Rectal smooth muscle tissue (tissue), 1 donor: ENCODE data around the gene GFPT1.
"Not testable (repeated sequence)": the region's sequence is repeated elsewhere in the genome, so short reads cannot be mapped to it uniquely, and the experiment has no call there.

ENCODE experiments used
- H3K27ac ChIP-seq: one replicate; pipeline ENCODE4 v1.7.0; 2013; ENCODE audit warnings: low read depth, low read length, inconsistent platforms
- H3K27me3 ChIP-seq: one replicate; pipeline ENCODE4 v1.7.0; 2013; ENCODE audit warnings: low read length; ENCODE audit not compliant: control insufficient read depth, insufficient read depth
- H3K36me3 ChIP-seq: one replicate; pipeline ENCODE4 v1.7.0; 2013; ENCODE audit warnings: low read length; ENCODE audit not compliant: control insufficient read depth, insufficient read depth
- H3K4me1 ChIP-seq: one replicate; pipeline ENCODE4 v1.7.0; 2013; ENCODE audit warnings: low read length; ENCODE audit not compliant: control insufficient read depth, insufficient read depth
- H3K4me3 ChIP-seq: one replicate; pipeline ENCODE4 v1.7.0; 2013; ENCODE audit warnings: low read length
- H3K9ac ChIP-seq: one replicate; pipeline ENCODE4 v1.7.0; 2013; ENCODE audit warnings: low read length

GFPT1 gene

DNA sequence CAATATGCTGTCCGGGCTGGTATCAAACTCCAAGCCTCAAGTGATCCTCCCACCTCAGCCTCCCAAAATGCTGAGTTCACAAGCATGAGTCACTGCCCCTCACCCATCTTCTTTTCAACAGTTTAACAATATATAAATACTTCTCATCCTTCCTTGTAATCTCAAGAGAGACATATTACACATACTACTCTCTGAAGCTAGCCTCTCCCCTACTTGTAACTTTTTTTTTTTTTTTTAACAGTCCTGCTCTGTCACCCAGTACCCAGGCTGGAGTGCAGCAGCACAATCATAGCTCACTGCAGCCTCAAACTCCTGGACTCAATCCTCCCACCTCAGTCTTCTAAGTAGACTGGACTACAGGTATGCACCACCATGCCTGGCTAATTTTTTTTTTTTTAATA is 5.7 kb downstream of the GFPT1 start:
- Histone ChIP-seq H3K36me3 (peaks cover 2% of the 10 kb centered on the region), H3K27me3 (no peaks in the 10 kb centered on the region), H3K9ac (no peak overlapping the region), H3K4me1 (peaks cover 2% of the 10 kb centered on the region), H3K27ac (no peak overlapping the region), H3K4me3 (no peak overlapping the region)

DNA sequence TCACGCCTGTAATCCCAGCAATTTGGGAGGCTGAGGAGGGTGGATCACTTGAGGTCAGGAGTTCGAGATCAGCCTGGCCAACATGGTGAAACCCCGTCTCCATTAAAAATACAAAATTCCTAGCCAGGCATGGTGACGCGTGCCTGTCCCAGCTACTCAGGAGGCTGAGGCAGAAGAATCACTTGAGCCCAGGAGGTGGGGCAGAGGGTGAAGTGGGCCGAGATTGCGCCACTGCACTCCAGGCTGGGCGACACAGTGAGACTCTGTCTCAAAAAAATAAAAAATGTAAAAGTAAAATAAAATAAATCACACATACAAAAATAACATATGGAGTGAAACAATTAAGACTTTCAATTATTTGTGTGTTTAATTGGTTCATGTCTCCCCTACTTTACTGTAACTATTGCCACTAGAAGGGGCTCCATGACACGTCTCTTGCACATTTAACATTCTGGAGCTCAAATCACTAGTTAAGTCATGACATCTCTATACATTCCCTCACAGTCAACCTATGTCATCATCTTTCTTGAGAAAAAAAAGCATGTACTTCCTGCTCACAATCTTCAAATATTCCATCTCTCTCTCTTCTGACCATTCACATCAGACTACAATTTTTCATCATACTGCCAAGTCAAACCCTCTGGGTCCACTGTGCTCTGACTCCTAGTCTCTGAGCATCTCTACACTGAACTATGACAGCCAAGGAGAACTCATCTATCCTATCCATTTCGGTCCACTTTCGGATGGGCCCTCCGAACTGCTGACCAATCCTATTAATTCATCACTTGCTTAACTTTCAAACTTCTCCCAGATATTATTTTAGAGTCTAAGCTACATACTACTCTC is 6.7 kb downstream of the GFPT1 start:
- peaks cover 2% of the 10 kb centered on the region for H3K36me3 ChIP-seq
- no peaks in the 10 kb centered on the region for H3K27me3 ChIP-seq
- H3K4me3 ChIP-seq: no peak overlapping the region
- H3K9ac ChIP-seq: no peak overlapping the region
- no peak overlapping the region for H3K27ac ChIP-seq
- H3K4me1 ChIP-seq: no peaks in the 10 kb centered on the region

GRCh38 chr2:69376403-69376802 is 10.6 kb downstream of the GFPT1 start:
- Histone ChIP-seq H3K9ac (no peak overlapping the region), H3K36me3 (peaks cover 8% of the 10 kb centered on the region), H3K27me3 (no peaks in the 10 kb centered on the region), H3K4me1 (no peaks in the 10 kb centered on the region), H3K27ac (no peak overlapping the region), H3K4me3 (no peak overlapping the region)

DNA sequence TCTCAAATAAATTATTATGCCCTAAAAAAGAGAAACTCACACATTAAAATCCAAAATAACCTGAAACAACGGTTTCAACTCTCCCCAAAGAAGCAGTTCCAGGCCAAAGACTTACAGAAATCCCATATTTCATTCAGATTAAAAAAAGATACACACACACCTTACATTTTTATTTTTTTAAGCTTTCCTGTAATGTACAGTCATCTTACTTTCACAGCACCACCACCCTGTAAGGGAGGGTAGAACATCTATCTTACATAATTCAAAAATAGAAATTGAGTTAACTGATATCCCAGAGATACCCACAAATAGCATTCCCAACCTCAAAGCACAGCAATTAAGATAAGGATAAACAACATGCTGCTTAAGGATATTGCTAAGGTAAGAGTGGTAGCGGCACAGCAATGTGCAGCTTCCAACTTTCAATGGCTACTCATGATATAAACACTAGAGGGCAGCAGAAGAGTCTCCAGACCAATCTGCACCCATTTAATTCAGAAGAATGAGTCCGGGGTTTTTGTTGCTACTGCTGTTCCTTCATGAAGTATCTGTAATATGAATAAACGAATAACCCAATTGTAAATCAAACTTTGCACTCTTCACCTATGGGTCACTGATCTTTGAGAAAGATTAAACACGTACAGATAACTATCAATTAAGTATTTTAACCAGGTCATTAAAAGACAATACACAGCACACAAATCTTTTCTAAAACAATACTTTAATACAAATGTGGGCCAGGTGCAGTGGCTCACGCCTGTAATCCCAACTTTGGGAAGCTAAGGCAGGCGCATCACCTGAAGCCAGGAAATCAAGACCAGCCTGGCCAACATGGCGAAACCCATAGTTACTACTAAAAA is 11.3 kb downstream of the GFPT1 start:
- H3K27ac ChIP-seq: no peak overlapping the region
- peaks cover 8% of the 10 kb centered on the region for H3K36me3 ChIP-seq

GRCh38 chr2:69372767-69373166 is 14.3 kb downstream of the GFPT1 start:
- H3K9ac ChIP-seq: no peak overlapping the region
- no peaks in the 10 kb centered on the region for H3K27me3 ChIP-seq
- no peak overlapping the region for H3K27ac ChIP-seq
- no peaks in the 10 kb centered on the region for H3K4me1 ChIP-seq
- no peak overlapping the region for H3K4me3 ChIP-seq
- H3K36me3 ChIP-seq: peaks cover 17% of the 10 kb centered on the region

More for the DNA sequence above, 11.3 kb downstream of the GFPT1 start:
- Histone ChIP-seq H3K4me1 (no peaks in the 10 kb centered on the region), H3K9ac (no peak overlapping the region), H3K27me3 (no peaks in the 10 kb centered on the region), H3K4me3 (no peak overlapping the region)

- Histone ChIP-seq H3K4me3 (no peak overlapping the region), H3K4me1 (no peaks in the 10 kb centered on the region), H3K27me3 (no peaks in the 10 kb centered on the region), H3K9ac (no peak overlapping the region), H3K27ac (no peak overlapping the region), H3K36me3 (peaks cover 27% of the 10 kb centered on the region)
These were observed 17.2 kb downstream of the GFPT1 start for GRCh38 chr2:69369802-69370201.

DNA sequence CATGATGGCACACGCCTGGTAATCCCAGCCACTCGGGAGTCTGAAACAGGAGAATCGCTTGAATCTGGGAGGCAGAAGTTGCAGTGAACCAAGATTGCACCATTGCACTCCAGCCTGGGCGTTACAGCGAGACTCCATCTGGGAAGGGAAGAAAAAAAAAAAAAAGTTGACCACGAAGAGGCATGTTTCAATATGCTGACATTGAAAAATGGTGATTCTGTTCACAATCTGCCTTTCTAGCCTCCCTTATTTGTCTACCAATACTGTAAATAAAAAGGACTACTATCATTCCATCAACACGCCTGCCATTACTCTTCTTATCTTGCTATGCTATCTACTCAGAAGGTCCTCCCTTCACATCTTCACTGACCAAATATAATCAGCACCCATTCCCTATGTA is 18.4 kb downstream of the GFPT1 start:
- peaks cover 27% of the 10 kb centered on the region for H3K36me3 ChIP-seq

GRCh38 chr2:69359371-69359770 is 27.7 kb downstream of the GFPT1 start:
- H3K36me3 ChIP-seq: peaks cover 26% of the 10 kb centered on the region
- H3K4me1 ChIP-seq: no peaks in the 10 kb centered on the region

More for the DNA sequence above, 18.4 kb downstream of the GFPT1 start:
- Histone ChIP-seq H3K27me3 (no peaks in the 10 kb centered on the region), H3K4me1 (no peaks in the 10 kb centered on the region), H3K4me3 (no peak overlapping the region), H3K27ac (no peak overlapping the region), H3K9ac (no peak overlapping the region)

DNA sequence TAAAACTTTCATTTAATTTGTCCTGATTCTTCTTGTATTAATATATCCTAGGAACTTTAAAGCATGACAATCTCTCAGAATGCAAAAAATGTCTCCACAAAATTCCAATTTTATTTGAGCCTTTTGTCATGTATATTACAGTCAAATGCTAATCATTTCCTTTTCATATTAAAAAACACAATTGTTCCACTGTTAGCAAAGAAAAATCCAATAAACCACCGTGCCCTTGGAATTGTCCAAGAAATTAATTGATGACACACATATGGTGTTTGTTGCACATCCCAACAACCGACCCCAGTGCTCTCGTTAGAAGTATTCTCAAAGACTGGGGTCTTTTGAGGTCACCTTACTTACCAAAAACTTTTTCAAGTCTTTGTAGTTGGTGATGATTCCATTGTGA is 28.1 kb downstream of the GFPT1 start:
- Histone ChIP-seq H3K4me1 (no peaks in the 10 kb centered on the region), H3K27me3 (no peaks in the 10 kb centered on the region), H3K9ac (no peak overlapping the region), H3K27ac (no peak overlapping the region), H3K36me3 (peaks cover 26% of the 10 kb centered on the region), H3K4me3 (no peak overlapping the region)

More at GRCh38 chr2:69359371-69359770, 27.7 kb downstream of the GFPT1 start:
- Histone ChIP-seq H3K9ac (no peak overlapping the region), H3K27ac (no peak overlapping the region), H3K27me3 (no peaks in the 10 kb centered on the region), H3K4me3 (no peak overlapping the region)

GRCh38 chr2:69356471-69356870 is 30.6 kb downstream of the GFPT1 start:
- H3K36me3 ChIP-seq: peaks cover 19% of the 10 kb centered on the region
- H3K27ac ChIP-seq: no peak overlapping the region
- no peak overlapping the region for H3K9ac ChIP-seq
- no peaks in the 10 kb centered on the region for H3K27me3 ChIP-seq
- no peak overlapping the region for H3K4me3 ChIP-seq
- H3K4me1 ChIP-seq: no peaks in the 10 kb centered on the region

DNA sequence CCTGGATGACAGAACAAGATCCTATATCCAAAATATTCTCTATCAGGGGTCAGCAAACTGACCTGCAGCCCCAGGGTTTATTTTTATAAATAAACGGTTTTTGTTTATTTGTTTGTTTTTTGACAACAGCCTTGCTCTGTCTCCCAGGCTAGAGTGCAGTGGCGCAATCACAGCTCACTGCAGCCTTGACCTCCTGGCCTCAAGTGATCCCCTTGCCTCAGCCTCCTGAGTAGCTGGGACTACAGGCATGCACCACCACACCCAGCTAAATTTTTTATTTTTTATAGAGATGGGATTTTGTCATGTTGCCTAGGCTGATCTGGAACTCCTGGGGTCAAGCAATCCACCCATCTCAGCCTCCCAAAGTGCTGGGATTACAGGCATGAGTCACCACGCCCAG is 32.1 kb downstream of the GFPT1 start:
- H3K27ac ChIP-seq, H3K9ac ChIP-seq, H3K27me3 ChIP-seq, H3K4me1 ChIP-seq, H3K4me3 ChIP-seq: not testable (repeated sequence)
- peaks cover 16% of the 10 kb centered on the region for H3K36me3 ChIP-seq

- Histone ChIP-seq H3K4me1 (no peaks in the 10 kb centered on the region), H3K36me3 (peaks cover 21% of the 10 kb centered on the region), H3K27ac (no peak overlapping the region), H3K27me3 (no peaks in the 10 kb centered on the region), H3K9ac (no peak overlapping the region), H3K4me3 (no peak overlapping the region)
These were observed 33.7 kb downstream of the GFPT1 start for GRCh38 chr2:69353360-69353759.
